HL-60 (cell line): ENCODE results near the gene JUP.
"Not testable (repeated sequence)": the region's sequence is repeated elsewhere in the genome, so short reads cannot be mapped to it uniquely, and the experiment has no call there.

Experiments
- DNase-seq, 2 experiments: peaks; one replicate each; pipeline ENCODE4 v3.0.0-alpha.2; 2010 to 2020; ENCODE audit warnings: low read depth in 1 of 2, low spot score in 1 of 2
- H3K27ac ChIP-seq: fragments of 250-450 bp; sonication (Bioruptor Pico); replicated peaks from 2 replicates; pipeline ENCODE4 v1.5.1; 2020; ENCODE audit warnings: mild to moderate bottlenecking, moderate library complexity
- H3K27me3 ChIP-seq: fragments of 250-450 bp; sonication (Bioruptor Pico); 2 replicates; pipeline ENCODE4 v1.5.1; 2021; ENCODE audit warnings: mild to moderate bottlenecking, moderate library complexity; ENCODE audit not compliant: insufficient read depth, poor library complexity, severe bottlenecking
- H3K4me3 ChIP-seq: replicated peaks from 2 replicates; pipeline ENCODE4 v1.5.1; 2011; ENCODE audit warnings: mild to moderate bottlenecking, control low read depth, low read length; ENCODE audit not compliant: insufficient read depth
- GABPA ChIP-seq: IDR thresholded peaks from 2 replicates; pipeline ENCODE4 v1.6.1; 2012; ENCODE audit warnings: low read depth
- POLR2AphosphoS5 ChIP-seq: IDR thresholded peaks from 2 replicates; pipeline ENCODE4 v1.6.1; 2012; ENCODE audit warnings: low read depth
- SPI1 ChIP-seq: IDR thresholded peaks from 2 replicates; pipeline ENCODE4 v1.6.1; 2012; ENCODE audit warnings: low read depth, mild to moderate bottlenecking, borderline replicate concordance
- long read RNA-seq: library from polyadenylated mRNA; unstranded; transcript quantifications from one replicate; pipeline ENCODE4 v2.0.0, GENCODE V29; 2020
- TF ChIP-seq, protein P1 (sequence below): IDR thresholded peaks from one replicate; pipeline ENCODE4 v1.5.1; 2011; ENCODE audit warnings: low read length, control low read depth, inconsistent platforms; ENCODE audit not compliant: insufficient read depth
- TF ChIP-seq, protein P2 (sequence below): IDR thresholded peaks from 2 replicates; pipeline ENCODE4 v1.6.1; 2012; ENCODE audit warnings: low read depth; ENCODE audit not compliant: insufficient replicate concordance

JUP gene
- long read RNA-seq, transcript JUP-203 (14 exons, 3,497 nt), result minor isoform, 81 of 508 reads
- long read RNA-seq, transcript JUP-201 (15 exons, 3,200 nt), result major isoform, 218 of 508 reads
- long read RNA-seq, partial matches to known transcripts, result 67 of 508 reads
- long read RNA-seq, other reads (novel, unspliced or antisense), result 142 of 508 reads

DNA sequence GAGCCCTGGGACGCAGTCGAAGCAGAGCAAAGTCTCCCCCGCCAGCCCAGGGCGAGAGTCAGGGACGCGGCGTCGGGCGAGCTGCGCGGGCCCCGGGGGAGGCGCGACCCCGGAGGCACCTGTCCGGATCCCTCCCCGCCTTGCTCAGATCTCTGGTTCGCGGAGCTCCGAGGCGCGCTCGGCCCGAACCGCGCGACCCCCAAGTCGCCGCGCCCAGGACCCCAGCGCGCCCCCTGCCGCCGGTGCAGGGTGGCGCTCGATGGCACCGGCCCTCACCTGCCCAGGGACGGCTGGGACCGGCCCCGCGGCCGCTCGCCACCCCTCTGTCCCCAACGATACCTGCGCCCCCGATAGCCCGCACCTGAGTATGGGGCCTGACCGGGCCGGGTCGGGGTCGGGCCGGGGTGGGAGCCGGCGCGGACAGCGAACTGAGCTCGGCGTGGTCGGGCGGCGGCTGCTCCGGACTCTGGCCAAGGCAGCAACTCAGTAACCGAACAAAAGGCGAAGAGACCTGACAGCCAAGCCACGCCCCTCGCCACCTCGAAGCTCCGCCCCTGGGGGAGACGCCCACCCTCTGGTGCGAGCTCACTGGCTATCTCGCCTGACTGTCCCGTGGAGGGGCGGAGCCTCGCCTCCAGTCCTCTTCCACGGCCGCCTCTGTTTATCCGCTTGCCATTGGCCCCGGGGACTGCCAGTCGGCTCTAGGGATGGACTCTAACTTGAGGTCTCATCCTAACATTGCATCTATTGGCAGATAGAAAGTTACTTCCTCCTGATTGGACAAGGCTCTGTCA, at the start of gene JUP:
Gene JUP, minus strand, starts transcription at position 485 of the 794 bp plus-strand sequence. CDS start 14,857 bp downstream, outside the sequence.
- H3K27me3 ChIP-seq, result no peaks in the 10 kb centered on the region
- H3K27ac ChIP-seq, result peak within 1 kb of the TSS; percentile 66
- TF ChIP-seq, protein P1, sequence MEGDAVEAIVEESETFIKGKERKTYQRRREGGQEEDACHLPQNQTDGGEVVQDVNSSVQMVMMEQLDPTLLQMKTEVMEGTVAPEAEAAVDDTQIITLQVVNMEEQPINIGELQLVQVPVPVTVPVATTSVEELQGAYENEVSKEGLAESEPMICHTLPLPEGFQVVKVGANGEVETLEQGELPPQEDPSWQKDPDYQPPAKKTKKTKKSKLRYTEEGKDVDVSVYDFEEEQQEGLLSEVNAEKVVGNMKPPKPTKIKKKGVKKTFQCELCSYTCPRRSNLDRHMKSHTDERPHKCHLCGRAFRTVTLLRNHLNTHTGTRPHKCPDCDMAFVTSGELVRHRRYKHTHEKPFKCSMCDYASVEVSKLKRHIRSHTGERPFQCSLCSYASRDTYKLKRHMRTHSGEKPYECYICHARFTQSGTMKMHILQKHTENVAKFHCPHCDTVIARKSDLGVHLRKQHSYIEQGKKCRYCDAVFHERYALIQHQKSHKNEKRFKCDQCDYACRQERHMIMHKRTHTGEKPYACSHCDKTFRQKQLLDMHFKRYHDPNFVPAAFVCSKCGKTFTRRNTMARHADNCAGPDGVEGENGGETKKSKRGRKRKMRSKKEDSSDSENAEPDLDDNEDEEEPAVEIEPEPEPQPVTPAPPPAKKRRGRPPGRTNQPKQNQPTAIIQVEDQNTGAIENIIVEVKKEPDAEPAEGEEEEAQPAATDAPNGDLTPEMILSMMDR, result peak; percentile 17
- TF ChIP-seq POLR2AphosphoS5 (peak; percentile 56; the same call in 1 of the 2 replicates), SPI1 (no peak)
- peak; percentile 91 to 99 for DNase-seq
- peak within 1 kb of the TSS; percentile 50 for H3K4me3 ChIP-seq

DNA sequence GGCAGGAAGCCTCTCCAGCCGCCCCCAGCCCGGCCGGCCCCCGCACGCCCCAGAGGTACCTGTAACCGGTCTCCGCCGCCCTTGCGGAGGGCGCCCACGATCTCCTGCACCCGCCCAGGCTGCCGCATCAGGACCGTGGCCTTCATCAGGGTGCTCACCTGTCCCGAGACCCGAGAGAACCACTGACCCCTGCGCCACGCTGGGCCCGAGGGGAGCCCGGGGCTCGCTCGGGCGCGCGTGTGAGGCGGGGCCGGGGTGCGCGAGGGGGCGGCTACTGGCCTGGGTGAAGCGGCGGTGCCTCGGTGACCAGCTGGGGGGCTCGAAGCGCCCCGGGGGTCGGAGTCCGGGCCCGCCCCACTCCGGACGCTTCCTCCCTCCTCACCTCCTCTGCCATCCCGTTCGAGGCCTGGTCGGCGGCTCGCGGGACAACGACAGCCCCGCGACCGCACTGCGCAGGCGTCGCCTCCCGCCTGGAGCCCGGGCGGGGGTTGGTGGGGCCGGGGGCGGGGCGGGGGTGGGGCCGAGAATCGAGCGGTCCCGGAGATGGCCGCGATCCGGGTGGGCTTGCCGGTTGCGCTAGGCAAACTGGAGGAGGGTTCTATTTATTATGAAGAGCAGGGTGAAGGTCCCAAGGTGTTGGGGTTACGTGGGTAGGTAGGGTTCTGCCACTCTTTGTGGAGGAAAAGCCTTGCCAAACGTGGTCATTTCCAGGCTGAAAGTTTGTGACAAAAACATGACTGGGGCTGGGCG, 49.5 kb upstream of the JUP start, which contains the start of gene NT5C3B:
Gene NT5C3B, minus strand, starts transcription at position 433 of the 750 bp plus-strand sequence. Its CDS starts 39 bp downstream, at position 394.
- H3K27me3 ChIP-seq, result peaks cover 29% of the 10 kb centered on the region
- peak within 1 kb of the TSS; percentile 35 for H3K4me3 ChIP-seq
- no peak for TF ChIP-seq POLR2AphosphoS5
- no peak for DNase-seq
- no peak within 1 kb of the TSS for H3K27ac ChIP-seq

DNA sequence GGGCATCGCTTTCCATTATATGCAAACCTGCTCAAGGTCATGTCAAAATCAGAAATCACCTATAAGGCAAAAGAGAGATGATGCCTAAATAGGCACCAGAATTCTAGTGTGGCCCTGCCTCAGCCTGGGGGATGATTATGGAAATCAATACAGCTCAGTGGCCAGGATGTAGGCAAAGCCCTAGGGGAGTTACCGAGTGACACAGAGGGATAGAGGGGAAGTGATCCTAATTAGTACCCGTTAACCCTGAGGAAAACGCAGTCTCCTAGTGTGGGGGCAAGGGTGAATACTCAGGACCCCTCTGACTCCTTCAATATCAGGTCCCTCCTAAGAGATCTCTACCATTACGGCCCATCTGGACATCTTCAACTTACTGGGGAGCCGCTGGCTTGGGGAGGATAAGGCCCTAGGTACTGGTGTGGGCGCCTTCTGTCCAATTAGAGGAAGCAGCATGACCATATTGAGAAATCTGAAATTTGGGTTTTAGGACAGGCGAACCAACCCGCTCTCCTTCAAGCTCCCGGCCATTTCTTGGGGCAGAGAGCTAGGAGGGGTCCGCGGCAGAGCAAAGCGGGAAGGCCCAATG, 48.8 kb upstream of the JUP start:
- Histone ChIP-seq H3K4me3 (peak overlapping the region; percentile 35), H3K27ac (no peak overlapping the region), H3K27me3 (peaks cover 29% of the 10 kb centered on the region)
- TF ChIP-seq, protein P2, sequence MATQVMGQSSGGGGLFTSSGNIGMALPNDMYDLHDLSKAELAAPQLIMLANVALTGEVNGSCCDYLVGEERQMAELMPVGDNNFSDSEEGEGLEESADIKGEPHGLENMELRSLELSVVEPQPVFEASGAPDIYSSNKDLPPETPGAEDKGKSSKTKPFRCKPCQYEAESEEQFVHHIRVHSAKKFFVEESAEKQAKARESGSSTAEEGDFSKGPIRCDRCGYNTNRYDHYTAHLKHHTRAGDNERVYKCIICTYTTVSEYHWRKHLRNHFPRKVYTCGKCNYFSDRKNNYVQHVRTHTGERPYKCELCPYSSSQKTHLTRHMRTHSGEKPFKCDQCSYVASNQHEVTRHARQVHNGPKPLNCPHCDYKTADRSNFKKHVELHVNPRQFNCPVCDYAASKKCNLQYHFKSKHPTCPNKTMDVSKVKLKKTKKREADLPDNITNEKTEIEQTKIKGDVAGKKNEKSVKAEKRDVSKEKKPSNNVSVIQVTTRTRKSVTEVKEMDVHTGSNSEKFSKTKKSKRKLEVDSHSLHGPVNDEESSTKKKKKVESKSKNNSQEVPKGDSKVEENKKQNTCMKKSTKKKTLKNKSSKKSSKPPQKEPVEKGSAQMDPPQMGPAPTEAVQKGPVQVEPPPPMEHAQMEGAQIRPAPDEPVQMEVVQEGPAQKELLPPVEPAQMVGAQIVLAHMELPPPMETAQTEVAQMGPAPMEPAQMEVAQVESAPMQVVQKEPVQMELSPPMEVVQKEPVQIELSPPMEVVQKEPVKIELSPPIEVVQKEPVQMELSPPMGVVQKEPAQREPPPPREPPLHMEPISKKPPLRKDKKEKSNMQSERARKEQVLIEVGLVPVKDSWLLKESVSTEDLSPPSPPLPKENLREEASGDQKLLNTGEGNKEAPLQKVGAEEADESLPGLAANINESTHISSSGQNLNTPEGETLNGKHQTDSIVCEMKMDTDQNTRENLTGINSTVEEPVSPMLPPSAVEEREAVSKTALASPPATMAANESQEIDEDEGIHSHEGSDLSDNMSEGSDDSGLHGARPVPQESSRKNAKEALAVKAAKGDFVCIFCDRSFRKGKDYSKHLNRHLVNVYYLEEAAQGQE, result no peak
- no peak for DNase-seq

DNA sequence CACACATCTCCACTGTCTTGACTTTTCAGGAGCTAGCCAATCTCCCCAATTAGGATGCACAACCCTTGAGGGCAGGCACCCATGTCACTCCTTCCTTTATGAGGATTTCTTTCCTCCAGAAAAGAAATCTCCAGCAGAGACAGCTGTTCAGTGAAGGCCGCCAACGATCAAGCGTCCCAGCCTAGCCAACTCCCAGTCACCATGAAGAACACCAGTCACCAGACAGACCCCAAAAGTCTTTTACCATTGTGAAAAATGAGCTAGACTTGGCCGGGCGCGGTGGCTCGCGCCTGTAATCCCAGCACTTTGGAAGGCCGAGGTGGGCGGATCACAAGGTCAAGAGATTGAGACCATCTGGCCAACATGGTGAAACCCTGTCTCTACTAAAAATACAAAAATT, 43.5 kb upstream of the JUP start:
- H3K27me3 ChIP-seq, result peaks cover 11% of the 10 kb centered on the region
- not testable (repeated sequence) for H3K27ac ChIP-seq, H3K4me3 ChIP-seq, DNase-seq

DNA sequence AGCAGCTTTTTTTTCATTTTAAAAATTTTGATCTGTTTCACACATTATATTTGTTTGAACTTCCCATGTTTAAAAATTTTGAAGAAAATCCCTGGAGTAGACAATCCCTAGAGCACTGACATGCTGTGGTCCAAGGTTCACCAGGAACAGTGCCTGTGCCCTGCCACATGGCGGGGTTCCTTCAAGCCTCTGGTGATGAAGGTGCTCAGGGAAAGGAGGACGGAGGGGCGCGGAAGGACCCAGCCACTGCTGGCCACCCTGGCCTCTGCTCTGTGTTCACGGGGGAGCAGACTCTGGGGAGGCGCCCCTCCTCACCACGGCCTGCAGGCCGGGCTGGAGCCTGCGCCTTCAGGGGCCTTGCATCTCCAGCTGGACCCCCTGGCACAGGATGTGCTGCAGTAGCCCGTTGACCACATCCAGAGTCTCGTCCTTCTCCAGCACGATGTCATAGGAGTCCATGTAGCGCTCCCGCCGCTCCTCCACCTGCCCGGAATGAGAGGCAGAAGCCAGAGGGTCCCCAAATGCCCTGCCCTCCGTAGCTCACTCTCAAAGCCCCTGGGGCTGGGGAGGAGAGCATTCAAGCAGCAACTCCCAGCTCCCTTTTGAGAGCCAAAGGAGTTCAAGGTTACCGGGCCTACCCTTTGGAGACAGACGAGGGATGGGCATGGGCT, 38.8 kb upstream of the JUP start:
- Histone ChIP-seq H3K27ac (no peak overlapping the region), H3K4me3 (no peak overlapping the region), H3K27me3 (no peaks in the 10 kb centered on the region)
- TF ChIP-seq, protein P2, result no peak
- TF ChIP-seq, protein P1, result no peak
- TF ChIP-seq POLR2AphosphoS5 (no peak), GABPA (no peak)
- no peak for DNase-seq
